ENCODE results near the gene GABRR2.
"Not testable (repeated sequence)": the region's sequence is repeated elsewhere in the genome, so short reads cannot be mapped to it uniquely, and the experiment has no call there.

The GABRR2 gene

DNA sequence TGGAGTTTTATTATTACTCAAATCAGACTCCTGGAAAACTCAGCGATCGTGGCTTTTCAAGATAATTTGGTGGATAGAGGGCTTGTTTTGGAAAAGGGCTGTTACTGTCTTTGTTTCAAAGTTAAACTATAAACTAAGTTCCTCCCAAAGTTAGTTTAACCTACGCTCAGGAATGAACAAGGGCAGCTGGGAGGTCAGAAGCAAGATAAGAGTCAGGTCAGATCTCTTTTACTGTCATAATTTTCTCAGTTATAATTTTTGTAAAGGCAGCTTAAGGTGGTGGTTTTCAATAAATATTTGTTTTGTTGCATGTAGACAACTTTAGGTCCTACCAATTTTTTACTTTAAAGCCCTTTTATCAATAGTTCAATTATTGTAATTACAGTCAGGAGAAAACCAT lies 9.2 kb upstream of the GABRR2 start:
- no peak for DNase-seq (ENCODE audit: low read depth in 1 of 2, low spot score in 1 of 2)

GRCh38 chr6:89323511-89323971 lies 8.4 kb upstream of the GABRR2 start:
- DNase-seq (ENCODE audit: low read depth in 1 of 2, low spot score in 1 of 2), result no peak

- DNase-seq (ENCODE audit: low read depth in 1 of 2, low spot score in 1 of 2), result no peak
These were observed 6.3 kb upstream of the GABRR2 start for GRCh38 chr6:89321131-89321970.

DNA sequence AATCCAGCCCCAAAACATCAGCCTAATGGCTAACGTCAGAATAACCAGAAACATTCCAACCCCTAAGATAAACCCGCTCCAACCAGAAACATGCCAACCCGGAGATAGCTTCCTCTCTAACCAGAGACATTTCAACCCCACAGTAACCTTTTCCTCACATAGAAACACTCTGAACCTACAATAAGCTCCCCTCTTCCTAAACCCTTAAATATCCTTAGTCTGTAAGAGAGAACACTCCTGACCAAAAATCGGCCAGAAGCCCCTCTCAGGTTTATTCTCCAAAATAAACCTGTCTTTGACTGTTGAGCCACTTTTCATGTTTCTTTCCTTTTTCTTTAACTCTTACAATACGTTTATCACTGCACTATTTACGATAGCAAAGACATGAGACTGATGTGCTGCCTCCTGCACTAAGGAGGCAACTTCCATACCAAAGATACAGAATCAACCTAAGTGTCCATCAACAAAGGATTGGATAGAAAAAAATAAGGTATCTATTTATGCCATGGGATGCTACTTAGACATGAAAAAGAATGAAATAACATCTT lies 5.0 kb upstream of the GABRR2 start:
- DNase-seq (ENCODE audit: low read depth in 1 of 2, low spot score in 1 of 2), result no peak

DNA sequence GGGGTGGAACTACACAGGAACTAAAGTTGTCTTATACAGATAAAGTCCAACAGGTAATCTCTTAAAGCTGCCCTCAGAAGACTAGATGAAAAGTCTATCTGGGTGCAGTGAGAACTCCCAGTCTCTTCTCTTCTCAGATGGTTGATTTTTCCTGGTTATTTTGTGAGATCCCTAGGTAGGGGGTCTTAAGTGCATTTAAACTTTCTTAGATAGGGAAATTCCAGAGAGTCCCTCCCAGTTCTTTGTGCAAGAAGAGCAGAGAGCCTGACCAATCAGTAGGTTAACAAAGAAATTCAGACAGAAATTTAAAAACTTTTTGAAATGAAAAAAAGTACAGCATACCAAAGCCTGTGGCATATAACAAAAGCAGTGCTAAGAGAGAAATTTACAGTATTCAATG lies 2.0 kb upstream of the GABRR2 start:
- no peak for DNase-seq (ENCODE audit: low read depth in 1 of 2, low spot score in 1 of 2)

- DNase-seq (ENCODE audit: low read depth in 1 of 2, low spot score in 1 of 2), result no peak
These were observed 407 bp downstream of the GABRR2 start for GRCh38 chr6:89314692-89315091.

DNA sequence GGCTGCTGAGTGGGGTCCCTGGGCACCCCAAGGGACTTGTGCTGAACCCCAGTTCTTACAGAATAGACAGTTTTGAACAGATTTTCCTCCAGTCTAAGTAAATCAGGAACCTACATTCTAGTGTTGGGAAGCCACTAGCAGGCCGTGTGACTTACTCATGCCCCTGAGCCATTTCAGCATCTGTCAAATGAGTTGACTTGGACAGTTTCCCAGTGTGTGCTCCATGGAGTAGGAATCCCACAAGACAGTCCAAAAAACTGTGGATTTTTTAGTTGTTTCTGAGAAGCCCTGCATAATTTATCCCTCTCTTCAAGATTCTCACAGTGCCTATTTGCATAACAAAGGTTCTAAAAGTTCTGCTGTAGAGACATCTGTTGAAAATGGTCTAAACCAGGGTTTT lies 2.1 kb downstream of the GABRR2 start:
- no peak for DNase-seq (ENCODE audit: low read depth in 1 of 2, low spot score in 1 of 2)

GRCh38 chr6:89311853-89312531 lies 3.1 kb downstream of the GABRR2 start:
- no peak for DNase-seq (ENCODE audit: low read depth in 1 of 2, low spot score in 1 of 2)

GRCh38 chr6:89311530-89311852 lies 3.6 kb downstream of the GABRR2 start:
- DNase-seq (ENCODE audit: low read depth in 1 of 2, low spot score in 1 of 2), result no peak

DNA sequence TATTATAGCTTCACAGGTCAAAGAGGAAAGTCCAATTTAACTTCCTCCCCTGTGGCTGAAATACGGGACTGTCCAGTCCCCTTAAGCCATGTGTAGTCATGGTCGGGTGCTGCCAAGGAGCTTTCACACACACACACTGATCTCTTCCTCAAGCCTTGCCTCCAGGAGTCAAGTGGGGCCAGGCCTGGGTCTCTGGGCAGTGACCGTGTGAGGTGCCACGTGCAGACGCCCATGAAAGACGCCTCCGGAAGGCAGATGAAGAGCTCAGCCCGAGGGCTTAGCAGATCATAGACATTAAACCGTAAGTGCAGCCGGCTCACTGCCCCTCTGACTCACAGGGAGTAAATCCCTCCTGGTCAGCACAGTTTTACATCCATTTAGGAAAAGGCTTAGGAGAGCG lies 4.2 kb downstream of the GABRR2 start:
- no peak for DNase-seq (ENCODE audit: low read depth in 1 of 2, low spot score in 1 of 2)

DNA sequence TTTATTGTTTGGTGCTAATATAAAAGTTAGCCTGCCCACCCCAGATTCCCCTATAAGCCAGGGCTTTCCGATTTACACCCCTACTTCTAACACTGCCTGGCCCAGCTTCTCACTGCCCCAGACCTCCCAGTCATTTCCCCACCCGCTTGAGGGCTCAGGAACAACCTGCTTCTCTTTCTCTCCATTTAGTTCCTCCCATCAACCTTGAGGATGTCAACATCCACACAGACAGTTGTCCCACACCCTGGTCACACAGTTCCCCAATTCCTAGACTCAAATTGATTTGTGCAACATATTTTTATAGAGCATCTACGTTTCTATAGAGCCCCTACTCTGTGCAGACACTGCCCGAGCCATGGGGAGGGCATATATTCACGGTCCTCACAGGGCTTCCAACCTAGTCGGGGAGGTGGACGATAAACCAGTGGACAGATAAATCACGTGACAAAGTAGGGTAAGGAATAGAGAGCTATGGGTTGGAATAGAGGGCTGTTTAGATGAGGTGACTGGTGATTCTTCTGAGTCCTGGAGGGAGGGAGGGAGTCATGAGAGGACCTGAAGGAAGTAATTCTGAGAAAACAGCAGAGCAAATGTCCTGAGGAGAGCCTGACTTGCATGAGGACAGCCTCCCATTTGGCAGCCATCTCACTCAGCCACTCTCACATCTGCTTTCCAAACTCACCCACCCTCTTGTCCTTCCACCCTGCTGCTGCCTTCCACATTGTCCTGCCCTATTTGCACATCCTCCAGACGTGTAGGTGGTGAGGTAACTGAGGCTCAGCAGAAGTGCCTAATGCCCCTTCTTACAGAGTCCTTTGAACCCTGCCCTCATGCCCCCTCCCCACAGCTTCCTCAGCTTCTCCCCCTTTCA lies 6.3 kb downstream of the GABRR2 start:
- no peak for DNase-seq (ENCODE audit: low read depth in 1 of 2, low spot score in 1 of 2)

DNA sequence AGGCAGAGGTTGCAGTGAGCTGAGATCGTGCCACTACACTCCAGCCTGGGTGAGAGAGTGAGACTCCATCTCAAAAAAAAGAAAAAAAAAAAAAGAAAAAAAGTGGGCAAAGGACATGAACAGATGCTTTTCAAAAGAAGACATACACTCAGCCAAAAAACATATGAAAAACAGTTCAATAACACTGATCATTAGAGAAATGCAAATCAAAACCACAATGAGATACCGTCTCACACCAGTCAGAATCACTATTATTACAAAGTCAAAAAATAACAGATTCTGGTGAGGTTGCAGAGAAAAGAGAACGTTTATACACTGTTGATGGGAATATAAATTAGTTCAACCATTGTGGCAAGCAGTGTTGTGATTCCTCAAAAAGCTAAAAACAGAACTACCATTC lies 10.6 kb downstream of the GABRR2 start:
- DNase-seq (ENCODE audit: low read depth in 1 of 2, low spot score in 1 of 2), result not testable (repeated sequence)

DNA sequence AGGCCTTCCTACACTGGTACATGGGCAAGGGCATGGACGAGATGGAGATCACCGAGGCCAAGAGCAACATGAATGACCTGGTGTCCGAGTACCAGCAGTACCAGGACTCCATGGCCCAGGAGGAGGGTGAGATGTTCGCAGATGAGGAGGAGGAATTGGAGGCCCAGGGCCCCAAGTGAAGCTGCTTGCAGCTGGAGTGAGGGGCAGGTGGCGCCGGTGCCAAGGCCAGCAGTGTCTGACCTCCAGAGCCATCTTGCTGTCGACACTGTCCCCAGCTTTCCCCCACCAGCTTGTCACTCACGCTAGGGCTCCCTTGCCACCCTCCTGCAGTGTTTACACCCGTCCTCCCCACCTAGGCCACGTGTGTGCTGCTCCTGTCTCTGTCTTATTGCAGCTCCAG lies 12.2 kb downstream of the GABRR2 start:
- no peak for DNase-seq (ENCODE audit: low read depth in 1 of 2, low spot score in 1 of 2)

GRCh38 chr6:89302195-89302770 lies 12.8 kb downstream of the GABRR2 start:
- DNase-seq (ENCODE audit: low read depth in 1 of 2, low spot score in 1 of 2), result no peak

DNA sequence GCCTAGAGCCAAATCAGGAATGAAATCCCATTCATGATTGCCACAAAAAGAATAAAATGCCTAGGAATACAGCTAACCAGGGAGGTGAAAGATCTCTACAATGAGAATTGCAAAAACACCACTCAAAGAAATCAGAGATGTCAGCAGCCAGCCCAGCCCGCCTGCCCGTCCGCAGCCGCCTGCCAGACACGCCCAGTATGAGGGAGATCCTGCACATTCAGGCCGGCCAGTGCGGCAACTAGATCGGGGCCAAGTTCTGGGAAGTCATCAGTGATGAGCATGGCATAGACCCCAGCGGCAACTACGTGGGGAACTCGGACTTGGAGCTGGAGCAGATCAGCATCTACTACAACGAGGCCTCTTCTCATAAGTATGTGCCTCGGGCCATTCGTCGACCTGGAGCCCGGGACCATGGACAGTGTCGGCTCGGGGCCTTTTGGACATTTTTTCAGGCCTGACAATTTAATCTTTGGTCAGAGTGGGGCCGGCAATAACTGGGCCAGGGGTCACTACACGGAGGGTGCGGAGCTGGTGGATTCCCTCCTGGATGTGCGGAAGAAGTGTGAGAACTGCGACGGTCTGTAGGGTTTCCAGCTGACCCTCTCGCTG lies 13.4 kb downstream of the GABRR2 start:
- DNase-seq (ENCODE audit: low read depth in 1 of 2, low spot score in 1 of 2), result no peak

- no peak for DNase-seq (ENCODE audit: low read depth in 1 of 2, low spot score in 1 of 2)
These were observed 15.6 kb downstream of the GABRR2 start for GRCh38 chr6:89299466-89299850.

DNA sequence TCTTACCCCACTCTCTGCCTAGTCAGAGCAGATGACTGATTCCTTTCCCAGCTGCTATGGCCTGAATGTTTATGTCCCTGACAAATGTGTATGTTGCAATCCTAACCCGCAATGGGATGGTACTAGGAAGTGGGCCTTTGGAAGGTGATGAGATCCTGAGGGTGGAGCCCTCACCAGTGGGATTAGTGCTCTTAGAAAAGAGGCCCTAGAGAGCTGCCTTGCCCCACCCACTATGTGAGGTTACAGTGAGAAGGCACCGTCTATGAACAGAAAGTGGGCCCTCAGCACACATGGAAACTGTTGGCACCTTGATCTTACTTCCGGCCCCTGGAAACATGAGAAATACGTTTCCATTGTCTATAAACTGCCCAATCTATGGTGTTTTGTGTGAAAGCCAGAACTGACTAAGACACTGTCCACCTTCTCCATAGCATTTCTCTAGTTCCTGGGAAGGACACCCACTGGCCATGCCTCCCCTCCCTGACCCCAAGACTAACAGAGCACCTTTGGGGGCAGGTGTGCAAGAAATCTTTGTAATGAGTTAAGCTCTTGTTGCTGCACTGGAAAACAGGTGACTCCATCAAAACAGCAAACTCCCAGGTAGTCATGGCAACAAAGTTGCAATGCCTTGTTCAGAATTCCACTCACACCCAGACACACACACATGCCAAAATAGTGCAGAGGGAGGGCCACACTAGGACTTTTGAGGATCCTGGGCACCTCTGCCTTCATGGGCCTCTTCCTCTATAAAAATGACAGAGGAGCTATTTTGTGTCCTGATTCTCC lies 16.2 kb downstream of the GABRR2 start:
- no peak for DNase-seq (ENCODE audit: low read depth in 1 of 2, low spot score in 1 of 2)

DNA sequence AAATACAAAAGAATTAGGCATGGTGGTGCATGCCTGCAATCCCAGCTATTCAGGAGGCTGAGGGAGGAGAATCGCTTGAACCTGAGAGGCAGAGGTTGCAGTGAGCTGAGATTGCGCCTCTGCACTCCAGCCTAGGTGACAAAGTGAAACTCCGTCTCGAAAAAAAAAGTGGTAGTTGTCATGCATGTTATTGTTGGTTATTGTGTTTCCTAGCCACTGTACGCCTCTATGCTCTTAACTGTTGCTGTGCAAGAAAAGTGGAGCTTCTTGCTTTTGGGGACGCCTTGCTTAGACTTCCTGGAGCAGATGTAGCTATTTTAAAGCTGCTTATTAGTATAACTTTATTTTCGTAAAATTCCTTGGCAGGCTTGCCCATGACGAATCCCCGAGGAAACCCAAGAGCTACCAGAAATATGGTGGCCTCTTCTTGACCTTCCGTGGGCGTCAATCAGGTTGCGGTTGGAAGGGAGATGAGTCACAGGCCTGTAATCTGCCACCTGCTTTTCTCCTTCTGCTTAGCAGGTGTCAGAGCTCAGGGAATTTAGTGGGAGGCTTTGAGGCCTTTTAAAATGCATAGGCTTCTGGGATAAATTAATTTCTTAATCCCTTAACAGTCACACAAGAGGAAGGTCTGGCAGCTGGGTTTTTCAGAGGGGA lies 17.3 kb downstream of the GABRR2 start:
- DNase-seq (ENCODE audit: low read depth in 1 of 2, low spot score in 1 of 2), result peak in 1 of 2 donors; percentile 49

- DNase-seq (ENCODE audit: low read depth in 1 of 2, low spot score in 1 of 2), result no peak
These were observed 19.1 kb downstream of the GABRR2 start for GRCh38 chr6:89295981-89296380.

Data from activated T-helper 1 cell treated with anti-CD3 and anti-CD28 coated beads, Interleukin-2, amount 50 U/mL, for 16 hours (primary cell).